ENCODE measurements around the gene TSEN15. TPM values are rescaled to one million over a fixed set of nuclear protein-coding genes. Genes with fewer than 3 reads are reported as not detected.
"Not testable (repeated sequence)": the region's sequence is repeated elsewhere in the genome, so short reads cannot be mapped to it uniquely, and the experiment has no call there.

TSEN15 gene
- total and polyA plus RNA-seq, 2 donors from 2014 or later, result 24.7 to 25.6 TPM

DNA sequence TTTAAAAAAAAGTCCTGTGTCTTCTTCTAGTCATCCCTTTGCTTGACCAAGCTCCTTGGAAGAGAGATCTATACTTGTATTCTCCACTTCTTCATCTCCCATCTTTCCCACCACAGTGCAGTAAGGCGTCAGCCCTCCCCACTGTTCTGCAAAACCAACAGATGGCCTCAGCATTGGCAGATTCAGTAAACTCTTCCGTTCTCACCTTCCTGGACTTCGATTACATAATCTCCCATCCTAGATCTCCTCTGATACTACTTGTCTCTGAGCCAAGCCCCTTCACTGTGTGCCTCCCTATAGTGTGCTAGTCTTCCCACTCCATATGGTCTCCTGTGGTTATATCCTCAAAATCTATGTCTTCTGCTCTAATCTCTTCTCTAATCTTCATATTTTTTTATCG, 12.4 kb upstream of the TSEN15 start:
- Histone ChIP-seq H3K4me3 (ENCODE audit: low read length in 3 of 3) (no peak overlapping the region), H3K36me3 (ENCODE audit: control insufficient read depth in 2 of 3, insufficient read depth in 3 of 3, low read length in 3 of 3) (no peaks in the 10 kb centered on the region), H3K9me3 (ENCODE audit: control insufficient read depth in 2 of 3, insufficient read depth in 1 of 3, low read length in 3 of 3) (no peaks in the 10 kb centered on the region), H3K4me1 (ENCODE audit: control insufficient read depth in 2 of 3, insufficient read depth in 2 of 3, low read depth in 1 of 3, low read length in 3 of 3) (peaks cover 0 to 12% (median 0%) of the 10 kb centered on the region in 3 donors), H3K27me3 (ENCODE audit: control insufficient read depth, insufficient read depth, low read length) (peaks cover 2% of the 10 kb centered on the region), H3K9ac (ENCODE audit: low read length in 3 of 3) (no peak overlapping the region), H3K27ac (ENCODE audit: low read depth in 2 of 2, low read length in 2 of 2) (no peak overlapping the region)
- TF ChIP-seq, protein P1, sequence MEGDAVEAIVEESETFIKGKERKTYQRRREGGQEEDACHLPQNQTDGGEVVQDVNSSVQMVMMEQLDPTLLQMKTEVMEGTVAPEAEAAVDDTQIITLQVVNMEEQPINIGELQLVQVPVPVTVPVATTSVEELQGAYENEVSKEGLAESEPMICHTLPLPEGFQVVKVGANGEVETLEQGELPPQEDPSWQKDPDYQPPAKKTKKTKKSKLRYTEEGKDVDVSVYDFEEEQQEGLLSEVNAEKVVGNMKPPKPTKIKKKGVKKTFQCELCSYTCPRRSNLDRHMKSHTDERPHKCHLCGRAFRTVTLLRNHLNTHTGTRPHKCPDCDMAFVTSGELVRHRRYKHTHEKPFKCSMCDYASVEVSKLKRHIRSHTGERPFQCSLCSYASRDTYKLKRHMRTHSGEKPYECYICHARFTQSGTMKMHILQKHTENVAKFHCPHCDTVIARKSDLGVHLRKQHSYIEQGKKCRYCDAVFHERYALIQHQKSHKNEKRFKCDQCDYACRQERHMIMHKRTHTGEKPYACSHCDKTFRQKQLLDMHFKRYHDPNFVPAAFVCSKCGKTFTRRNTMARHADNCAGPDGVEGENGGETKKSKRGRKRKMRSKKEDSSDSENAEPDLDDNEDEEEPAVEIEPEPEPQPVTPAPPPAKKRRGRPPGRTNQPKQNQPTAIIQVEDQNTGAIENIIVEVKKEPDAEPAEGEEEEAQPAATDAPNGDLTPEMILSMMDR (IDR thresholded peaks at IDR 0.05; ENCODE audit: borderline replicate concordance, extremely low read depth, insufficient read depth), result no peak
- intact Hi-C loops (cut with DNase I), result no loop called here
- DNase-seq, result no peak
- no peak for FAIRE-seq

DNA sequence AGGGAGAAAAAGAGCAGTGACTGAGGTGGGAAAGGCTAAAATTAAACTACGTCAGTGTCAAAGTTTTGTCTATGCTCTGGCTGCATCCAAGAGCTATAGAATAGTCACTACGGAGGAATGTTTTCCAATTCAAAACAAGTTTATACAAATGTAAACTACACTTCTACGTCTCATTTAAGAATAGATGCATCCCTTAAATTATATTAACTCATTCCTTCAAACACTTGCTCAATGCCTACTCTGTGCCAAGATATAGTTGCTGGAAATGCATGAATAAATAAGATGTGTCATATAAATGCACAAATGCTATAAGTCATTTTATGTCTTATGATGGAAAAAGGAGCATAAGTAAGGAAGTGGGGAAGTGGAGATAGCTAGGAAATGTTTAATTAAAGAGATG, 9.8 kb upstream of the TSEN15 start:
- no peak for FAIRE-seq

DNA sequence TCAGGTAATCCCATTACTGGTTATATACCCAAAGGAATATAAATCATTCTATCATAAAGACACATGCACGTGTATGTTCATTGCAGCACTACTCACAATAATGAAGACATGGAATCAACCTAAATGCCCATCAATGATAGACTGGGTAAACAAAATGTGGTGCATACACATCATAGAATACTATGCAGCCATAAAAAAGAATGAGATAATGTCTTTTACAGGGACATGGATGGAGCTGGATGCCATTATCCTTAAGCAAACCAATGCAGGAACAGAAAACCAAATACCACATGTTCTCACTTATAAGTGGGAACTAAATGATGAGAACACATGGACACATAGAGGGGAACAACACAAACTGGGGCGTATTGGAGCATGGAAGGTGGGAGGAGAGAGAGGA, 8.2 kb upstream of the TSEN15 start:
- FAIRE-seq; H3K4me1 ChIP-seq (ENCODE audit: control insufficient read depth in 2 of 3, insufficient read depth in 2 of 3, low read depth in 1 of 3, low read length in 3 of 3); H3K27ac ChIP-seq (ENCODE audit: low read depth in 2 of 2, low read length in 2 of 2); intact Hi-C loops (cut with DNase I); H3K27me3 ChIP-seq (ENCODE audit: control insufficient read depth, insufficient read depth, low read length); H3K4me3 ChIP-seq (ENCODE audit: low read length in 3 of 3); DNase-seq; H3K9me3 ChIP-seq (ENCODE audit: control insufficient read depth in 2 of 3, insufficient read depth in 1 of 3, low read length in 3 of 3); H3K36me3 ChIP-seq (ENCODE audit: control insufficient read depth in 2 of 3, insufficient read depth in 3 of 3, low read length in 3 of 3); H3K9ac ChIP-seq (ENCODE audit: low read length in 3 of 3): not testable (repeated sequence)

More for the DNA sequence above, 9.8 kb upstream of the TSEN15 start:
- H3K4me1 ChIP-seq (ENCODE audit: control insufficient read depth in 2 of 3, insufficient read depth in 2 of 3, low read depth in 1 of 3, low read length in 3 of 3), result peaks cover 0 to 3% (median 0%) of the 10 kb centered on the region in 3 donors
- no peak overlapping the region for H3K4me3 ChIP-seq (ENCODE audit: low read length in 3 of 3)
- intact Hi-C loops (cut with DNase I), result no loop called here
- no peak overlapping the region for H3K27ac ChIP-seq (ENCODE audit: low read depth in 2 of 2, low read length in 2 of 2)
- H3K9ac ChIP-seq (ENCODE audit: low read length in 3 of 3), result no peak overlapping the region
- no peaks in the 10 kb centered on the region for H3K36me3 ChIP-seq (ENCODE audit: control insufficient read depth in 2 of 3, insufficient read depth in 3 of 3, low read length in 3 of 3)
- H3K9me3 ChIP-seq (ENCODE audit: control insufficient read depth in 2 of 3, insufficient read depth in 1 of 3, low read length in 3 of 3), result no peaks in the 10 kb centered on the region
- TF ChIP-seq, protein P1 (IDR thresholded peaks at IDR 0.05; ENCODE audit: borderline replicate concordance, extremely low read depth, insufficient read depth), result no peak
- peaks cover 2% of the 10 kb centered on the region for H3K27me3 ChIP-seq (ENCODE audit: control insufficient read depth, insufficient read depth, low read length)
- no peak for DNase-seq

DNA sequence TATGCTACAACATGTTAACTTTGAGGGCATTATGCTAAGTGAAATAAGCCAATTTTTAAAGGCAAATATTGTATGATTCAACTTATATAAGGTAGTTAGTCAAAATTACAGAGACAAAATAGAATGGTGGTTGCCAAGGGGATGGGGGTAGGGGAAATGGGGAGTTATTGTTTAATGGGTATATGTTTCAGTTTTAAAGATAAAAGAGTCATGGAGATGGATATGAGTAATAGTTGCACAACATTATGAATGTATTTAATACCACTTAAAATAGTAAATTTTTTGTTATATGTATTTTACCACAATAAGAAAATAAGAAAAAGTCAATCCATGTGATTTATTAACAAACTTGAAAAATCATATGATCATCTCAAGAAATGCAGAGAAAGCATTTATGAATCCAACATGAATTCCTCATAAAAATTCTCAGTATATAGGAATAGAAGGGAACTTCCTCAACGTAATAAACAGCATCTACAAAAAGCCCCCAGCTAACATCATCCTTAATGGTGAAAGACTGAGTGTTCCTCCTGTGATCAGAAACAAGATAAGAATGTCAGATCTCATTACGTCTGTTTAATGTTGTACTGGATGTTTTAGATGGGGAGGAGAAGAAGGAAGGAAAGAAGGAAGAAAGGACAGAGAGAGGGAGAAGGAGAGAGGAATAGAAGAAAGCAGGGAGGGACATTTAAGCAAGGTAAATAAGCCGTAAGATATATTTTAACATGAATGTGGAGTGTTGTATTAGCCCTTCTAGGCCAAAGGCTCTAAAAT, 6.7 kb upstream of the TSEN15 start:
- FAIRE-seq, result no peak
- Histone ChIP-seq H3K4me1 (ENCODE audit: control insufficient read depth in 2 of 3, insufficient read depth in 2 of 3, low read depth in 1 of 3, low read length in 3 of 3) (no peaks in the 10 kb centered on the region), H3K9me3 (ENCODE audit: control insufficient read depth in 2 of 3, insufficient read depth in 1 of 3, low read length in 3 of 3) (no peaks in the 10 kb centered on the region), H3K36me3 (ENCODE audit: control insufficient read depth in 2 of 3, insufficient read depth in 3 of 3, low read length in 3 of 3) (no peaks in the 10 kb centered on the region), H3K4me3 (ENCODE audit: low read length in 3 of 3) (no peak overlapping the region), H3K27me3 (ENCODE audit: control insufficient read depth, insufficient read depth, low read length) (no peaks in the 10 kb centered on the region), H3K27ac (ENCODE audit: low read depth in 2 of 2, low read length in 2 of 2) (no peak overlapping the region), H3K9ac (ENCODE audit: low read length in 3 of 3) (no peak overlapping the region)
- TF ChIP-seq, protein P1 (IDR thresholded peaks at IDR 0.05; ENCODE audit: borderline replicate concordance, extremely low read depth, insufficient read depth), result no peak
- intact Hi-C loops (cut with DNase I), result no loop called here
- no peak for DNase-seq

DNA sequence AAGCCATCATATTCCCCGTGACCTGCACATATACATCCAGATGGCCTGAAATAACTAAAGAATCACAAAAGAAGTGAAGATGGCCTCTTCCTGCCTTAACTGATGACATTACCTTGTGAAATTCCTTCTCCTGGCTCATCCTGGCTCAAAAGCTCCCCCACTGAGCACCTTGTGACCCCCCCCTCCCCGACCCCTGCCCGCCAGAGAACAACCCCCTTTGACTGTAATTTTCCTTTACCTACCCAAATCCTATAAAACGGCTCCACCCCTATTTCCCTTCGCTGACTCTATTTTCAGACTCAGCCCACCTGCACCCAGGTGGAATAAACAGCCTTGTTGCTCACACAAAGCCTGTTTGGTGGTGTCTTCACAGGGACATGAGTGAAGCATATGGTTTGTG, 4.0 kb upstream of the TSEN15 start:
- peaks cover under 1 to 11% (median 4%) of the 10 kb centered on the region in 3 donors for H3K4me1 ChIP-seq (ENCODE audit: control insufficient read depth in 2 of 3, insufficient read depth in 2 of 3, low read depth in 1 of 3, low read length in 3 of 3)
- FAIRE-seq; H3K9me3 ChIP-seq (ENCODE audit: control insufficient read depth in 2 of 3, insufficient read depth in 1 of 3, low read length in 3 of 3); DNase-seq; H3K4me3 ChIP-seq (ENCODE audit: low read length in 3 of 3); H3K36me3 ChIP-seq (ENCODE audit: control insufficient read depth in 2 of 3, insufficient read depth in 3 of 3, low read length in 3 of 3); H3K27ac ChIP-seq (ENCODE audit: low read depth in 2 of 2, low read length in 2 of 2); H3K27me3 ChIP-seq (ENCODE audit: control insufficient read depth, insufficient read depth, low read length); H3K9ac ChIP-seq (ENCODE audit: low read length in 3 of 3); intact Hi-C loops (cut with DNase I): not testable (repeated sequence)
